ENCODE results near the gene TIMM13.

TIMM13 gene

DNA sequence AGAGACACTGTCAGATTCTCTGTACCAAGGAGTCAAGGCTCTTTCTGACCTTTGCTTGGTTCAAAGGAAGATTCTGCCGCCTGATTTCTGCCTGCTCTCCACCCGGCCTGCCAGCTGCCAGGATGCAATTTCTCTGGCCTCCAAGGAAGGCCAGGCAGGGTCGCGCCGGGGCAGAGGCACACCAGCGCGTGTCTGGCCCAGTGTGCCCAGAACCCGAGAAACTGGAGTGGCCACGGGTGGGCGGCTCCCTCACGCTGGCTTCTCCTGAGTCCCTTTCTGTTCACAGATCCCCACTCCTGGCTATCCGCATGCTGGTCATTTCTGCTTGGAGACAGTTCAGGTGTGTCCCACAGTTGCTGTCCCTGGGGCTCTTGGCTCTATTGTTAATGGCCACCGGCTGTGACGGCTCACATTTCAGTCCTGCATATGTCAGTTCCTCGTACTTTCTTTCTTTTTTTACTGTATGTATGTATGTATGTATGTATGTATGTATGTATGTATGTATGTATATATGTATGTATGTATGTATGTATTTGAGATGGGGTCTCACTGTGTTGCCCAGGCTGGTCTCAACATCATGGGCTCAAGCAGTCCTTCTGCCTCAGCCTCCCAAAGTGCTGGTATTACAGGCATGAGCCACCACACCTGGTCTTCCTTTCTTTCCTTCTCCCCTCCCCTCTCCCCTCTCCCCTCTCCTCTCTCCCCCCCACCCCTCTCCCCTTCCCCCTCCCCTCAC lies 50.4 kb downstream of the TIMM13 start:
- no peak for DNase-seq
